Measurements from ENCODE around the gene MOV10. TPM values are rescaled to one million over a fixed set of nuclear protein-coding genes. Genes with fewer than 3 reads are reported as not detected.

MOV10 gene
- total RNA-seq, 5 donors from 2014 or later (not counting 1 experiment from before 2014, with no cell fraction given): 71.0 to 103 (median 86.1) TPM

DNA sequence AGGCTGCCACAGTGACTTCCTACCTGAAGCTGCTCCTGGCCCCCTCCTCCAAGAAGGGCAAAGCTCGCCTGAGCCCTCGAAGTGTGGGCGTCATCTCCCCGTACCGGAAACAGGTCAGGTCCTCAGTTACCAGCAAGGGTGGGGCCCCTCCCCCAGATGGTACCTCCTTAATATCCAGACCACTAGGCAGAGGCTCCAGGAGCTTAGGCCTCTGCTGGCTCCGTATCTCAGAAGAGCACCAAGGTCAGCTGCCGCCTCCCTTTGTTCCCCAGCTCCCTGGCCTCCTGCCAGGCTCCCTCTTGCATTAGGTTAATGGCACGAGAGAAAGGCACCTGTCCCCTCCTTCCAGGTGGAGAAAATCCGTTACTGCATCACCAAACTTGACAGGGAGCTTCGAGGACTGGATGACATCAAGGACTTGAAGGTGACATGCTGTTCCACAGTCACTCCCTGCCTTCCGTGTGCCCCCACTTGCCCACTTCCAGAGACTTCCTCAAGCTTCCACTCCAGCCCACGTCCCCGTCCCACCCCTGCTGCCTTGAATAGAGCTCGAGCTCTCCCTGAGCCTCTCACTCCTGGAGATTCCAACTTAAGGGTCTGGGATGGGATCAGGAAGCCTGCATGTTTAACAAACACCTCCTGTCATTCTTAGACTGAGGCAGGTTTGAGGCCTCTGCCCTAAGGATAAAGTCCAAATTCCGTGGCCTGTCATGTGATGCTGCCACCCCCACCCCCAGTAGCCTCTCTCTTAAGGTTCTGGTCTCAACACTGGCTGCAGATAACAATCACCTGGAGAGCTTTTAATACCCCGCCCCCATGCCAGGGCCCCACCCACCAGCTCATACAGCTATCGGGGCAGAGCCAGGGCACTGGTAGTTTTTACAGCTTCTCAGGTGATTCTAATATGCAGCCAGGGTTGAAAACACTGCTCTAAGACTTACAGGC lies 24.2 kb downstream of the MOV10 start:
- no peak for ATAC-seq (replicated peaks in 1 of 4)
- Mint-ChIP-seq H3K27ac (peak overlapping the region; percentile 52 to 58), H3K4me1 (peaks cover 34 to 44% (median 34%) of the 10 kb centered on the region in 3 donors), H3K9me3 (no peaks in the 10 kb centered on the region), H3K27me3 (no peaks in the 10 kb centered on the region), H3K4me3 (no peak overlapping the region), H3K36me3 (peaks cover 23% of the 10 kb centered on the region)
- peaks cover 4 to 27% of the 10 kb centered on the region in 2 experiments for H3K4me1 ChIP-seq (ENCODE audit: control insufficient read depth in 1 of 2, extremely low read depth in 1 of 2, insufficient read depth in 2 of 2, low read length in 2 of 2)
- peaks cover 6 to 58% of the 10 kb centered on the region in 2 donors for H3K36me3 ChIP-seq (ENCODE audit: control insufficient read depth in 2 of 2, extremely low read depth in 1 of 2, insufficient read depth in 1 of 2, low read length in 1 of 2)
- no peak overlapping the region for H3K4me3 ChIP-seq (ENCODE audit: control insufficient read depth in 1 of 2, extremely low read depth in 1 of 2, low read length in 1 of 2)
- no peaks in the 10 kb centered on the region for H3K27me3 ChIP-seq (replicated peaks in 1 of 2; ENCODE audit: control insufficient read depth in 2 of 2, extremely low read depth in 1 of 2, insufficient read depth in 2 of 2, low read length in 1 of 2)
- WGBS (ENCODE audit: insufficient coverage): 88% methylated on average over 17 of the region's 17 CpGs
- H3K9me3 ChIP-seq: no peaks in the 10 kb centered on the region
- ChIA-PET POLR2A (no interaction called here), CTCF (interaction anchor here in 1 of 2 donors (1.3 kb wide), 1 partner anchor 16 kb away, joined by 3 read pairs; the partner anchor contains the start of gene PPM1J)
- DNase-seq: no peak
- H3K27ac ChIP-seq (ENCODE audit: low read length): no peak overlapping the region

GRCh38 chr1:112699425-112700144 lies 25.1 kb downstream of the MOV10 start:
- CTCF ChIA-PET: interaction anchor here in 1 of 2 donors (1.3 kb wide), 1 partner anchor 15 kb away, joined by 3 read pairs; the partner anchor contains the start of gene PPM1J
- no peak overlapping the region for H3K4me3 ChIP-seq (ENCODE audit: control insufficient read depth in 1 of 2, extremely low read depth in 1 of 2, low read length in 1 of 2)
- peaks cover 23% of the 10 kb centered on the region for H3K36me3 Mint-ChIP-seq
- peaks cover 5 to 37% of the 10 kb centered on the region in 2 experiments for H3K4me1 ChIP-seq (ENCODE audit: control insufficient read depth in 1 of 2, extremely low read depth in 1 of 2, insufficient read depth in 2 of 2, low read length in 2 of 2)
- H3K27me3 ChIP-seq (replicated peaks in 1 of 2; ENCODE audit: control insufficient read depth in 2 of 2, extremely low read depth in 1 of 2, insufficient read depth in 2 of 2, low read length in 1 of 2): no peaks in the 10 kb centered on the region
- peak overlapping the region; percentile 68 for H3K27ac ChIP-seq (ENCODE audit: low read length)
- peak overlapping the region; percentile 83 to 92 for H3K27ac Mint-ChIP-seq
- H3K4me1 Mint-ChIP-seq: peaks cover 34 to 52% (median 43%) of the 10 kb centered on the region in 3 donors
- H3K36me3 ChIP-seq (ENCODE audit: control insufficient read depth in 2 of 2, extremely low read depth in 1 of 2, insufficient read depth in 1 of 2, low read length in 1 of 2): peaks cover 6 to 50% of the 10 kb centered on the region in 2 donors
- POLR2A ChIA-PET: no interaction called here
- no peak for DNase-seq
- WGBS (ENCODE audit: insufficient coverage): 80% methylated on average over 5 of the region's 13 CpGs
- no peaks in the 10 kb centered on the region for H3K9me3 ChIP-seq
- H3K4me3 Mint-ChIP-seq: no peak overlapping the region
- no peaks in the 10 kb centered on the region for H3K27me3 Mint-ChIP-seq
- no peaks in the 10 kb centered on the region for H3K9me3 Mint-ChIP-seq
- ATAC-seq (replicated peaks in 1 of 4): no peak

GRCh38 chr1:112700290-112701226 lies 26.1 kb downstream of the MOV10 start:
- ATAC-seq (replicated peaks in 1 of 4) (peak; percentile 35 to 57 (median 43)), DNase-seq (peak; percentile 32 to 75 (median 61))
- Histone ChIP-seq H3K27me3 (replicated peaks in 1 of 2; ENCODE audit: control insufficient read depth in 2 of 2, extremely low read depth in 1 of 2, insufficient read depth in 2 of 2, low read length in 1 of 2) (no peaks in the 10 kb centered on the region), H3K4me1 (ENCODE audit: control insufficient read depth in 1 of 2, extremely low read depth in 1 of 2, insufficient read depth in 2 of 2, low read length in 2 of 2) (peaks cover 13 to 46% of the 10 kb centered on the region in 2 experiments), H3K36me3 (ENCODE audit: control insufficient read depth in 2 of 2, extremely low read depth in 1 of 2, insufficient read depth in 1 of 2, low read length in 1 of 2) (peaks cover 6 to 40% of the 10 kb centered on the region in 2 donors), H3K9me3 (no peaks in the 10 kb centered on the region), H3K4me3 (ENCODE audit: control insufficient read depth in 1 of 2, extremely low read depth in 1 of 2, low read length in 1 of 2) (peak overlapping the region in 1 of 2 donors; percentile 17), H3K27ac (ENCODE audit: low read length) (peak overlapping the region; percentile 68)
- H3K4me3 Mint-ChIP-seq: peak overlapping the region in 1 of 3 donors; percentile 38
- peaks cover 44 to 62% (median 53%) of the 10 kb centered on the region in 3 donors for H3K4me1 Mint-ChIP-seq
- POLR2A ChIA-PET: no interaction called here
- H3K27me3 Mint-ChIP-seq: no peaks in the 10 kb centered on the region
- no peaks in the 10 kb centered on the region for H3K9me3 Mint-ChIP-seq
- CTCF ChIA-PET: no interaction called here
- H3K36me3 Mint-ChIP-seq: peaks cover 23% of the 10 kb centered on the region
- H3K27ac Mint-ChIP-seq: peak overlapping the region; percentile 83 to 92
- WGBS (ENCODE audit: insufficient coverage): 58% methylated on average over 4 of the region's 7 CpGs

DNA sequence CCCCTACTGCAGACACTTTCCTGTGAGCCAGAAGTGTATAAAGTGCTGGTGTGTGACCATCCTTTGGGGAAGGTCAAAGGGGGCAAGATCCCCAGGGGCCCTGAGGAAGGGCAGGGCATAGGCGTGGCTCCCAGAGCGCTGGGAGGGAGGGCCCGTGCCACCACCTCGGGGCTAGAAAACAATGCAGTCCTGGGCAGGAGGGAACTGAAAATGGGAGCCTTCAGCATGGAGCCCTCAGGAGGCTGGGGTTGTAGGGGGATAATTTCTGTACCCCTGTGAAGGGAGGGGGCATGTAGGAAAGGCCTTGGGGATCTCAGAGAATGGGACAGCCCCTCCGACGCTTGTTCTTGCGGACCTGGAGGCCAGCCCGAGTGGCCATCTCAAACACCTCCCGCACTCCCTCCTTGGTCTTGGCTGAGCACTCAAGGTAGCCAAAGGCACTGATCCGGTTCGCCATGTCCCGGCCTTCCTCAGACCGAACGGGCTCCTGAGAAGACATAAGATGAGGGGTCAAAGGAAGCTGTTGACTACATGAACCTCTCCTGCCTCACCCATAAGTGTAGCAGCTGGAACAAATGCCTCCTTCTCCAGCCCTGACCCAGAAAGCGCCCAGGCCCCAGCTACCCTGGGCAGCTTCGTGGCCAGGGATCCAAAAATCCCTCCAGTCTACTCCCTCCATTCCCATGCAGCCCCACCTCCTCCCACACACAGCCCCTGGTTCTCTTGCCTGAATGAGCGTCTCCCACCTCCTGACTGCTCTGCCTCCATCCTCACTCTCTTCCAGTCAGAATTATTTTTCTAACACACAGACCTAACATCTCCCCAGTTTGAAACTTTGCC lies 27.0 kb downstream of the MOV10 start:
- H3K27me3 ChIP-seq (replicated peaks in 1 of 2; ENCODE audit: control insufficient read depth in 2 of 2, extremely low read depth in 1 of 2, insufficient read depth in 2 of 2, low read length in 1 of 2): no peaks in the 10 kb centered on the region
- H3K4me1 ChIP-seq (ENCODE audit: control insufficient read depth in 1 of 2, extremely low read depth in 1 of 2, insufficient read depth in 2 of 2, low read length in 2 of 2): peaks cover 15 to 55% of the 10 kb centered on the region in 2 experiments
- H3K36me3 ChIP-seq (ENCODE audit: control insufficient read depth in 2 of 2, extremely low read depth in 1 of 2, insufficient read depth in 1 of 2, low read length in 1 of 2): peaks cover 6 to 37% of the 10 kb centered on the region in 2 donors
- Mint-ChIP-seq H3K4me3 (peak overlapping the region in 1 of 3 donors; percentile 38), H3K36me3 (peaks cover 23% of the 10 kb centered on the region), H3K4me1 (peaks cover 52 to 70% (median 60%) of the 10 kb centered on the region in 3 donors), H3K27ac (peak overlapping the region; percentile 83 to 92), H3K9me3 (no peaks in the 10 kb centered on the region), H3K27me3 (no peaks in the 10 kb centered on the region)
- no peaks in the 10 kb centered on the region for H3K9me3 ChIP-seq
- H3K27ac ChIP-seq (ENCODE audit: low read length): peak overlapping the region; percentile 68
- 91% methylated on average over 12 of the region's 17 CpGs for WGBS (ENCODE audit: insufficient coverage)
- ATAC-seq (replicated peaks in 1 of 4): no peak
- POLR2A ChIA-PET: interaction anchor here in 1 of 2 donors (0.5 kb wide), 1 partner anchor 137 kb away, joined by 5 read pairs; no protein-coding TSS in a partner anchor
- DNase-seq: no peak
- CTCF ChIA-PET: interaction anchor here in 1 of 2 donors (0.6 kb wide), 1 partner anchor 13 kb away, joined by 4 read pairs; no protein-coding TSS in a partner anchor
- no peak overlapping the region for H3K4me3 ChIP-seq (ENCODE audit: control insufficient read depth in 1 of 2, extremely low read depth in 1 of 2, low read length in 1 of 2)

- ChIA-PET CTCF (interaction anchor here (0.6 to 1.2 kb wide), 2 partner anchors 13 to 49 kb away, joined by 3 to 4 read pairs; no protein-coding TSS in a partner anchor), POLR2A (no interaction called here)
- H3K27me3 Mint-ChIP-seq: no peaks in the 10 kb centered on the region
- H3K27ac ChIP-seq (ENCODE audit: low read length): peak overlapping the region; percentile 36
- ATAC-seq (replicated peaks in 1 of 4) (no peak), DNase-seq (no peak)
- no peak overlapping the region for H3K4me3 ChIP-seq (ENCODE audit: control insufficient read depth in 1 of 2, extremely low read depth in 1 of 2, low read length in 1 of 2)
- peak overlapping the region; percentile 73 to 83 for H3K27ac Mint-ChIP-seq
- H3K9me3 Mint-ChIP-seq: no peaks in the 10 kb centered on the region
- H3K4me3 Mint-ChIP-seq: peak overlapping the region in 1 of 3 donors; percentile 17
- no peaks in the 10 kb centered on the region for H3K9me3 ChIP-seq
- 86% methylated on average over 3 of the region's 3 CpGs for WGBS (ENCODE audit: insufficient coverage)
- H3K4me1 Mint-ChIP-seq: peaks cover 52 to 71% (median 60%) of the 10 kb centered on the region in 3 donors
- no peaks in the 10 kb centered on the region for H3K27me3 ChIP-seq (replicated peaks in 1 of 2; ENCODE audit: control insufficient read depth in 2 of 2, extremely low read depth in 1 of 2, insufficient read depth in 2 of 2, low read length in 1 of 2)
- peaks cover 6 to 32% of the 10 kb centered on the region in 2 donors for H3K36me3 ChIP-seq (ENCODE audit: control insufficient read depth in 2 of 2, extremely low read depth in 1 of 2, insufficient read depth in 1 of 2, low read length in 1 of 2)
- peaks cover 19% of the 10 kb centered on the region for H3K36me3 Mint-ChIP-seq
- peaks cover 15 to 59% of the 10 kb centered on the region in 2 experiments for H3K4me1 ChIP-seq (ENCODE audit: control insufficient read depth in 1 of 2, extremely low read depth in 1 of 2, insufficient read depth in 2 of 2, low read length in 2 of 2)
Measured at GRCh38 chr1:112702067-112702395, 27.6 kb downstream of the MOV10 start.

All from T-cell (primary cell).